ENCODE results near the gene ZNF415.

DNA sequence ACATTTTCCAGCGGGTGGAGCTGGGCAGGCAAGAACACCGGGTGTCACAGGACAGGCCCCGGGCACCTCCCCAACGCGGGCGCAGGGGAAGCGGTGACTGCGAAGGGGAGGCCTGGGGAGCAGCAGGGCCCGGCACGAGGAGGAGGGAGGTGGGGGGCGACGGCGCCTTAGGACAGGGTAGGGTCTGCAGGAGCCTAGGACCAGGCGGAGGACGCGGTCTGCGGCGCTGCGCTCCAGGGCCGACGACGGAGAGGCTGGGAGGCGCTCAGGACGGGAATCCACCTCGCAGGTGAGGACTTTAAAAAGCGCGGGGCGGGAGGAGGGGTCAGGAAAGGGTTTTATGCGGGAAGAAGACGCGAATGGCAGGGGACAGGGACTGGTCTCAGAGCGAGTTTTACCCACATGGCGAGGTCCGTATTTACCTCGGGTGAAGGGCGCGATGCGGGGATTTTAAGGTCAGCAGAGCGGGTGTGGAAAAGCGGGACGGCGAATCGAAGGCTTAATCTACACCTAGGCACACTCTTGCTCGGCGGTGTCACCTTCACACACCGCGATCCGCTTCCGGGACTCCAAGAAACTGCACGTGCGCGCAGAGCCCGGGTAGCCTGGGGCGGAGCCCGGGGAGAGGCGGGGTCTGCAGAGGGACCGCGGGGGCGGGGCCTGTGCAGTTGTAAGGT is 74.7 kb downstream of the ZNF415 start:
- TF ChIP-seq, protein P1, sequence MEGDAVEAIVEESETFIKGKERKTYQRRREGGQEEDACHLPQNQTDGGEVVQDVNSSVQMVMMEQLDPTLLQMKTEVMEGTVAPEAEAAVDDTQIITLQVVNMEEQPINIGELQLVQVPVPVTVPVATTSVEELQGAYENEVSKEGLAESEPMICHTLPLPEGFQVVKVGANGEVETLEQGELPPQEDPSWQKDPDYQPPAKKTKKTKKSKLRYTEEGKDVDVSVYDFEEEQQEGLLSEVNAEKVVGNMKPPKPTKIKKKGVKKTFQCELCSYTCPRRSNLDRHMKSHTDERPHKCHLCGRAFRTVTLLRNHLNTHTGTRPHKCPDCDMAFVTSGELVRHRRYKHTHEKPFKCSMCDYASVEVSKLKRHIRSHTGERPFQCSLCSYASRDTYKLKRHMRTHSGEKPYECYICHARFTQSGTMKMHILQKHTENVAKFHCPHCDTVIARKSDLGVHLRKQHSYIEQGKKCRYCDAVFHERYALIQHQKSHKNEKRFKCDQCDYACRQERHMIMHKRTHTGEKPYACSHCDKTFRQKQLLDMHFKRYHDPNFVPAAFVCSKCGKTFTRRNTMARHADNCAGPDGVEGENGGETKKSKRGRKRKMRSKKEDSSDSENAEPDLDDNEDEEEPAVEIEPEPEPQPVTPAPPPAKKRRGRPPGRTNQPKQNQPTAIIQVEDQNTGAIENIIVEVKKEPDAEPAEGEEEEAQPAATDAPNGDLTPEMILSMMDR (IDR thresholded peaks at IDR 0.05; ENCODE audit: low read depth, low read length), result no peak
- TF ChIP-seq POLR2A (IDR thresholded peaks at IDR 0.05; ENCODE audit: extremely low read depth, insufficient read length), result no peak

Measured in NB4 (cell line).